Measurements from ENCODE around the gene PIP4K2A. TPM values are rescaled to one million over a fixed set of nuclear protein-coding genes. Genes with fewer than 3 reads are reported as not detected.

The PIP4K2A gene
- total RNA-seq, 4 donors from 2014 or later, result 6.8 to 34.7 (median 15.4) TPM

DNA sequence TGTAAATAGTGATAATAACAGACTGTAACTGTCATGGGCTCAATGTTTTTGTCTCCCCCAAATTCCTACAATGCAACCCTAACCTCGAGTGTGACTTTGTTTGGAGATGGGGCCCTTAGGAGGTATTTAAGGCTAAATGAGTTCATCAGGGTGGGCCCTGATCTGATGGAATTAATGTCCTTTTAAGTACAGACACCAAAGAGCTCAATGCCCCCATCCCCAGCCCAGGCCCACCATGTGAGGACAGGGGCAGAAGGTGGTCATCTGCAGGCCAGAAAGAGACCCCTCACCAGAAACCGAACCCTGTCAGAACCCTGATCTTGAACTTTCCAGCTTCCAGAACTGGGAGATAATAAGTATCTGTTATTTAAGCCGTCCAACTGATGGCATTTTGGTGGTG, 83.2 kb downstream of the PIP4K2A start:
- Histone ChIP-seq H3K9me3 (no peaks in the 10 kb centered on the region), H3K4me3 (no peak overlapping the region), H3K27me3 (no peaks in the 10 kb centered on the region), H3K4me1 (peaks cover 0 to 28% (median 2%) of the 10 kb centered on the region in 4 donors), H3K27ac (peak overlapping the region; percentile 72 to 79 (median 74)), H3K36me3 (no peaks in the 10 kb centered on the region)
- no peak for TF ChIP-seq POLR2A (IDR thresholded peaks at IDR 0.05)
- TF ChIP-seq, protein P1, sequence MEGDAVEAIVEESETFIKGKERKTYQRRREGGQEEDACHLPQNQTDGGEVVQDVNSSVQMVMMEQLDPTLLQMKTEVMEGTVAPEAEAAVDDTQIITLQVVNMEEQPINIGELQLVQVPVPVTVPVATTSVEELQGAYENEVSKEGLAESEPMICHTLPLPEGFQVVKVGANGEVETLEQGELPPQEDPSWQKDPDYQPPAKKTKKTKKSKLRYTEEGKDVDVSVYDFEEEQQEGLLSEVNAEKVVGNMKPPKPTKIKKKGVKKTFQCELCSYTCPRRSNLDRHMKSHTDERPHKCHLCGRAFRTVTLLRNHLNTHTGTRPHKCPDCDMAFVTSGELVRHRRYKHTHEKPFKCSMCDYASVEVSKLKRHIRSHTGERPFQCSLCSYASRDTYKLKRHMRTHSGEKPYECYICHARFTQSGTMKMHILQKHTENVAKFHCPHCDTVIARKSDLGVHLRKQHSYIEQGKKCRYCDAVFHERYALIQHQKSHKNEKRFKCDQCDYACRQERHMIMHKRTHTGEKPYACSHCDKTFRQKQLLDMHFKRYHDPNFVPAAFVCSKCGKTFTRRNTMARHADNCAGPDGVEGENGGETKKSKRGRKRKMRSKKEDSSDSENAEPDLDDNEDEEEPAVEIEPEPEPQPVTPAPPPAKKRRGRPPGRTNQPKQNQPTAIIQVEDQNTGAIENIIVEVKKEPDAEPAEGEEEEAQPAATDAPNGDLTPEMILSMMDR (IDR thresholded peaks at IDR 0.05), result no peak
- no peak for DNase-seq

DNA sequence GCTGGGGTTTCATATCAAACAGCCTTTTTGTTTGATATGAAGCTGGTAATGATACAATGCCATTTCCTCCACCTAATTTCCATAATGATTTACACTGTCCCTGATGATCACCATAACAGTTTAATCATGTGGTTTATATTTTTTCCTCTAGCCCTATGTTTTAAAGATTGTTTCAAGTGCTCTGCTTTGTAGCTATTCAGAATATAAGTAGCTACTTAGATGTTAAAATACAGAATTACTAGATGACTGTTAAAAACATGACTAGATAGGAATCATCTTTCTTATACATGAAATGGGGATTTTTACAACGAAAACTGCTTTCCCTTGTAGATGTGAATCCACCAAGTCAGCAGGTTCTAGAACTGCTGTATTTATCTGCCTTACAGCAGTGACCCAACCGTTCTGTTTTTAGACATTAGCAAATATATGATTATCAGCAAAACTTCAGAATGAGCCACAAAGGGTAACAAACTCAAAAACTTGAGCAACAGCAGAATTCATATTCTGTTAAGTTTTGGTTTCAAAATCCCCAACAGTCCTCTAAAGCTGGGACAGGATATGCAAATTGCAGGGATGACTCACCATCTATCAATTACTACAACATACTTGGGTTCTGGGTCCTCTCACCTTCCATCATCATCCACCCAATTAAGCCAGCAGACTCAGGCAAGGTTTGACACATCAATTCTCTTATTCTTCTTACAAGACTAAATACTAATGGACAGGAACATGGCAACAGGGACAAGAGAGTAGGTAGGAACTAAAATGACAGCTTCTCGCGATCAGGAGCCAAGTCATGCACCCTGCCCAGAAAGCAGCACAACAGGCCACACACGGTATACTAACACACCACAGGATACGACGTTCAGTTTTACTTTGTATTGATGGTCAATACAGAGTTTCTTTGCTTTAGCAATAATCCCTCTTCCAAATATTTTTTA, 83.9 kb downstream of the PIP4K2A start:
- Histone ChIP-seq H3K27ac (peak overlapping the region; percentile 72 to 79 (median 74)), H3K36me3 (no peaks in the 10 kb centered on the region), H3K4me3 (peak overlapping the region in 3 of 4 donors; percentile 7 to 13 (median 9)), H3K9me3 (no peaks in the 10 kb centered on the region), H3K27me3 (no peaks in the 10 kb centered on the region), H3K4me1 (peaks cover 0 to 24% (median 2%) of the 10 kb centered on the region in 4 donors)
- DNase-seq, result peak in 1 of 3 donors; percentile 53
- TF ChIP-seq, protein P1 (IDR thresholded peaks at IDR 0.05), result no peak
- TF ChIP-seq POLR2A (IDR thresholded peaks at IDR 0.05), result no peak

DNA sequence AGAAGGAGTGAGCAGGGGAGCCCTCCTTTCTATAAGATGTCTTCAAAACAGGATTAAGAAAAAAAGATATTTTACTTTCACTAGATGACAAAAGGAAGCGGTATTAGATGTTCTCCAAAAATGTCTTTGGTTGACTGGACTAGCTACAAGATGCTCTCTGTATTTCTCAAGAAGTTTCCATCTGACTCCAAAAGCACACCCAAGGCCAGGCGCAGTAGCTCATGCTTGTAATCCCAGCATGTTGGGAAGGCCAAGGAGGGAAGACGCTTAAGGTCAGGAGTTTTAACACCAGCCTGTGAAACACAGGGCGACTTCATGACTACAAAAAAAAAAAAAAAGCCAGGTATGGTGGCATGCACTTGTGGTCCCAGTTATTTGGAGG, 84.5 kb downstream of the PIP4K2A start:
- no peaks in the 10 kb centered on the region for H3K27me3 ChIP-seq
- H3K36me3 ChIP-seq, result no peaks in the 10 kb centered on the region
- H3K9me3 ChIP-seq, result no peaks in the 10 kb centered on the region
- peaks cover 0 to 27% (median 2%) of the 10 kb centered on the region in 4 donors for H3K4me1 ChIP-seq
- H3K27ac ChIP-seq, result peak overlapping the region; percentile 72 to 79 (median 74)
- H3K4me3 ChIP-seq, result peak overlapping the region in 1 of 4 donors; percentile 13
- DNase-seq, result no peak
- no peak for TF ChIP-seq POLR2A (IDR thresholded peaks at IDR 0.05)
- TF ChIP-seq, protein P1 (IDR thresholded peaks at IDR 0.05), result no peak

DNA sequence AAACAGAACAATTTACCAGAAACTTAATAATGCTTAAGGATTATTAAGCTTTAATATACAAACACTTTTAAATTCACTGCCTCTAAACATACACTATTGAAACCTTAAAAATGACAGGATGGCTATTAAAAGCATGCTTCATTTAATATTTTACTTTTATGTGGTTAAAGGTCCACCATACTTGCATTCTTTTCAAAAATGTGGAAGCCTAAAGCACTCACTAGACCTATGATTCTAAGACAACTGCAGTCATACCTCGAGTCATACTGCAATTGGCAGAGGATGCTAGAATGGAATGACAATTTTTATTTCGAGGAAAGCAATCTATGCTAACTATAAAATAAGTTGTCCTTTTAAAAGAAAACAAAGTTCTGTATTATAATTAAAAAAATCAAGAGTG, 85.3 kb downstream of the PIP4K2A start:
- Histone ChIP-seq H3K36me3 (no peaks in the 10 kb centered on the region), H3K9me3 (no peaks in the 10 kb centered on the region), H3K4me1 (peaks cover 0 to 33% (median 2%) of the 10 kb centered on the region in 4 donors), H3K27ac (peak overlapping the region; percentile 45 to 74 (median 72)), H3K27me3 (no peaks in the 10 kb centered on the region), H3K4me3 (no peak overlapping the region)
- no peak for DNase-seq
- TF ChIP-seq POLR2A (IDR thresholded peaks at IDR 0.05), result no peak
- TF ChIP-seq, protein P1 (IDR thresholded peaks at IDR 0.05), result no peak

DNA sequence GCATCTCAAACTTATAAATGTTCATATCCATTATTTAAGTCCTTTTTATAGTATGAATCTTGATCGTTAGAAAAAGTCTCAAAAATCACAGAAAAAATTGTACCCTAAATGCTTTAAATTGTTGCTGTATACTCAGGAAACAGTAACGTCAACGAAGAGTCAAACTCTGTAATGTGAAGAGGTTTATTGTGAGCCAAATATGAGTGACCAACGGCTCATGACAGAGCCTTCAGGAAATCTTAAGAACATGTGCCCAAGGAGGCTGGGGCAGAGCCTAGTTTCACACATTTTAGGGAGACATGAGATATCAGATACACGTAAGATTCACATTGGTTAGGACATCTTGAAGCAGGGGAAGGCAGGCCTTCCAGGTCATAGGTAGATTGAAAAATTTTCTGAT, 86.1 kb downstream of the PIP4K2A start:
- Histone ChIP-seq H3K9me3 (no peaks in the 10 kb centered on the region), H3K27ac (peak overlapping the region; percentile 45 to 74 (median 72))
- TF ChIP-seq, protein P1 (IDR thresholded peaks at IDR 0.05), result no peak
- TF ChIP-seq POLR2A (IDR thresholded peaks at IDR 0.05), result no peak

More for the DNA sequence above, 86.1 kb downstream of the PIP4K2A start:
- DNase-seq, result no peak
- no peaks in the 10 kb centered on the region for H3K27me3 ChIP-seq
- H3K4me3 ChIP-seq, result no peak overlapping the region
- no peaks in the 10 kb centered on the region for H3K36me3 ChIP-seq
- H3K4me1 ChIP-seq, result peaks cover 0 to 34% (median 1%) of the 10 kb centered on the region in 4 donors
